ENCODE measurements around the gene LRRD1.

Gene LRRD1

DNA sequence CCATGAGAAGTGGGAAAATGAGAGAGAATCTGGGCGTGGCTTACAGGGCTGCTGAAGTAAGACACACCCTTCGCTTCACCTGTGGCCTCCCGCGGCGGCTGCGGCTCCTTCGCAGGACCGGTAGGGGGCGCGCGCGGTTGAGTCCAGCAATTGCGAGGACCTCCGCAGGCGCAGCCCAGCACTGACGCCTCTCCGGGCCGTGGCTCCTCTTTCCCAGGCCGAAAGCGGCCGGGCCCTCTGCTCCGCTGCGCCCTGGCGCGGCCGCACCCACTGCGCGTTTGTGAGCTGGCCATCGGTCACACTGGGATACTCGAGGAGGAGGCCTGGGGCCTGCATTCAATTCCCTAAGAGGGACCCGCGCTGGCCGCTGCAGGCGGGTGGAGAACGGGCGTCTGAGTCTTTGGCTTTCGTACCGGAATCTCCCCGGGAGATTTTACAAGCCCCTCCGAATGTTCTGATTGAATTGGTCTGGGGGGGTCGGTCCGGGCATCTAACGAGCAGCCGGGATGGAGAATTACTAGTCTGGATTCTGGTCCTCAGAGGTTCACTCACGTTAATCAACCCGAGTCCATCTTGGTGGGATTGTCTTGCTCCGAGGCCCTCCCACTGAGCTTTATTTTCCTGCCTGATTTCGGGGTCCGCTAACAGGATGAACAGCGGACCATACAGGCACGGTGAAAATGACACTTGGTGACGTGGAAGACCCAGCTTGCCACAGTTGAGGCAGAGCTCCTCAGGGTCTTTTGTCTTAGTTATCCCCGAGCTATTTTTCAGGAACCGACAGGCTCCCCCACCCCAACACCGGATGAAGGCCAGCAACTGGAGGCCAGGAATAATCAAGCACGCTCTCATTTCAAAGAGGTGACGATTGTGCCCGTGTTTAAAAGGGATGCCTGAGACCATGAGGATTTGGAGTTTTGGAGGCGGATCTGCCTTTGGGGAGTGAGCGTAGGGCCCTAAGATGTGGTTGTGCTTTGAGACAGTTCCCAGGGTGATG lies at the start of gene LRRD1 (continued):
- TF ChIP-seq WT1 (tag by site-specific recombination; IDR thresholded peaks at IDR 0.05) (no peak), ZNF155 (tag by site-specific recombination; IDR thresholded peaks at IDR 0.05) (no peak), ZNF610 (tag by site-specific recombination; IDR thresholded peaks at IDR 0.05; ENCODE audit: borderline replicate concordance) (no peak), ZNF239 (tag by site-specific recombination; IDR thresholded peaks at IDR 0.05) (no peak), RBAK (tag by site-specific recombination; IDR thresholded peaks at IDR 0.05) (no peak), ZNF626 (tag by site-specific recombination; IDR thresholded peaks at IDR 0.05) (no peak), ZNF341 (tag by site-specific recombination; IDR thresholded peaks at IDR 0.05; ENCODE audit: low read depth) (no peak), HOXA7 (CRISPR knock-in tag; IDR thresholded peaks at IDR 0.05; ENCODE audit: borderline replicate concordance) (no peak), ZNF121 (tag by site-specific recombination; IDR thresholded peaks at IDR 0.05) (no peak), SCRT1 (tag by site-specific recombination; IDR thresholded peaks at IDR 0.05; ENCODE audit: borderline replicate concordance) (peak; percentile 68; the same call in 1 of the 2 replicates), SCRT2 (tag by site-specific recombination; IDR thresholded peaks at IDR 0.05) (peak; percentile 94), ZFP69B (tag by site-specific recombination; IDR thresholded peaks at IDR 0.05) (no peak), ZNF561 (tag by site-specific recombination; IDR thresholded peaks at IDR 0.05; ENCODE audit: borderline replicate concordance) (peak; percentile 74; the same call in 1 of the 2 replicates), ZNF114 (tag by site-specific recombination; IDR thresholded peaks at IDR 0.05) (no peak), ZXDB (tag by site-specific recombination; IDR thresholded peaks at IDR 0.05) (0 out of 2 replicates have a peak, but pooled peaks have one; percentile 37), ZBTB21 (tag by site-specific recombination; IDR thresholded peaks at IDR 0.05) (no peak), GLIS2 (tag by site-specific recombination; IDR thresholded peaks at IDR 0.05) (peak; percentile 66), ZNF223 (tag by site-specific recombination; IDR thresholded peaks at IDR 0.05) (no peak), ZNF2 (tag by site-specific recombination; IDR thresholded peaks at IDR 0.05) (peak; percentile 54; the same call in 1 of the 2 replicates), KLF16 (tag by site-specific recombination; IDR thresholded peaks at IDR 0.05) (no peak), REPIN1 (tag by site-specific recombination; IDR thresholded peaks at IDR 0.05; ENCODE audit: low read depth) (no peak), ZNF274 (IDR thresholded peaks at IDR 0.05; ENCODE audit: low read length) (no peak), ZNF274 (tag by site-specific recombination; IDR thresholded peaks at IDR 0.05; ENCODE audit: borderline replicate concordance) (no peak), ZNF473 (tag by site-specific recombination; IDR thresholded peaks at IDR 0.05) (no peak)
- TF ChIP-seq, protein P1, sequence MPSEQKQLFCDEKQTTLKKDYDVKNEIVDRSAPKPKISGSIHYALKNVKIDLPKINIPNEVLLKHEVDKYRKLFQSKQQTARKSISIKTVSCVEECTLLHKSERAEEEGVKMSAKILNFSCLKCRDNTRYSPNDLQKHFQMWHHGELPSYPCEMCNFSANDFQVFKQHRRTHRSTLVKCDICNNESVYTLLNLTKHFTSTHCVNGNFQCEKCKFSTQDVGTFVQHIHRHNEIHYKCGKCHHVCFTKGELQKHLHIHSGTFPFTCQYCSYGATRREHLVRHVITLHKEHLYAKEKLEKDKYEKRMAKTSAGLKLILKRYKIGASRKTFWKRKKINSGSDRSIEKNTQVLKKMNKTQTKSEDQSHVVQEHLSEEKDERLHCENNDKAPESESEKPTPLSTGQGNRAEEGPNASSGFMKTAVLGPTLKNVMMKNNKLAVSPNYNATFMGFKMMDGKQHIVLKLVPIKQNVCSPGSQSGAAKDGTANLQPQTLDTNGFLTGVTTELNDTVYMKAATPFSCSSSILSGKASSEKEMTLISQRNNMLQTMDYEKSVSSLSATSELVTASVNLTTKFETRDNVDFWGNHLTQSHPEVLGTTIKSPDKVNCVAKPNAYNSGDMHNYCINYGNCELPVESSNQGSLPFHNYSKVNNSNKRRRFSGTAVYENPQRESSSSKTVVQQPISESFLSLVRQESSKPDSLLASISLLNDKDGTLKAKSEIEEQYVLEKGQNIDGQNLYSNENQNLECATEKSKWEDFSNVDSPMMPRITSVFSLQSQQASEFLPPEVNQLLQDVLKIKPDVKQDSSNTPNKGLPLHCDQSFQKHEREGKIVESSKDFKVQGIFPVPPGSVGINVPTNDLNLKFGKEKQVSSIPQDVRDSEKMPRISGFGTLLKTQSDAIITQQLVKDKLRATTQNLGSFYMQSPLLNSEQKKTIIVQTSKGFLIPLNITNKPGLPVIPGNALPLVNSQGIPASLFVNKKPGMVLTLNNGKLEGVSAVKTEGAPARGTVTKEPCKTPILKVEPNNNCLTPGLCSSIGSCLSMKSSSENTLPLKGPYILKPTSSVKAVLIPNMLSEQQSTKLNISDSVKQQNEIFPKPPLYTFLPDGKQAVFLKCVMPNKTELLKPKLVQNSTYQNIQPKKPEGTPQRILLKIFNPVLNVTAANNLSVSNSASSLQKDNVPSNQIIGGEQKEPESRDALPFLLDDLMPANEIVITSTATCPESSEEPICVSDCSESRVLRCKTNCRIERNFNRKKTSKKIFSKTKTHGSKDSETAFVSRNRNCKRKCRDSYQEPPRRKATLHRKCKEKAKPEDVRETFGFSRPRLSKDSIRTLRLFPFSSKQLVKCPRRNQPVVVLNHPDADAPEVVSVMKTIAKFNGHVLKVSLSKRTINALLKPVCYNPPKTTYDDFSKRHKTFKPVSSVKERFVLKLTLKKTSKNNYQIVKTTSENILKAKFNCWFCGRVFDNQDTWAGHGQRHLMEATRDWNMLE (tag by site-specific recombination; conservative IDR thresholded peaks at IDR 0.05; ENCODE audit: low read depth): no peak
- TF ChIP-seq, protein P2, sequence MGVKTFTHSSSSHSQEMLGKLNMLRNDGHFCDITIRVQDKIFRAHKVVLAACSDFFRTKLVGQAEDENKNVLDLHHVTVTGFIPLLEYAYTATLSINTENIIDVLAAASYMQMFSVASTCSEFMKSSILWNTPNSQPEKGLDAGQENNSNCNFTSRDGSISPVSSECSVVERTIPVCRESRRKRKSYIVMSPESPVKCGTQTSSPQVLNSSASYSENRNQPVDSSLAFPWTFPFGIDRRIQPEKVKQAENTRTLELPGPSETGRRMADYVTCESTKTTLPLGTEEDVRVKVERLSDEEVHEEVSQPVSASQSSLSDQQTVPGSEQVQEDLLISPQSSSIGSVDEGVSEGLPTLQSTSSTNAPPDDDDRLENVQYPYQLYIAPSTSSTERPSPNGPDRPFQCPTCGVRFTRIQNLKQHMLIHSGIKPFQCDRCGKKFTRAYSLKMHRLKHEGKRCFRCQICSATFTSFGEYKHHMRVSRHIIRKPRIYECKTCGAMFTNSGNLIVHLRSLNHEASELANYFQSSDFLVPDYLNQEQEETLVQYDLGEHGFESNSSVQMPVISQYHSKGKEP (tag by site-specific recombination; IDR thresholded peaks at IDR 0.05): no peak
